HepG2 (cell line): ENCODE measurements around the gene TMUB1. TPM values are rescaled to one million over a fixed set of nuclear protein-coding genes. Genes with fewer than 3 reads are reported as not detected.

Source experiments
- ADNP ChIP-seq: sonication (generic); formaldehyde crosslinking; IDR thresholded peaks from 2 replicates; pipeline ENCODE4 v1.4.0; 2020; ENCODE audit warnings: missing genetic modification reagents
- DR1 ChIP-seq: sonication (generic); formaldehyde crosslinking; IDR thresholded peaks from 2 replicates; pipeline ENCODE4 v1.8.0; 2021; ENCODE audit warnings: mild to moderate bottlenecking, missing genetic modification reagents, inconsistent platforms
- HCFC1 ChIP-seq: fragments of 150-350 bp; IDR thresholded peaks from 2 replicates; pipeline ENCODE4 v1.6.1; 2014; ENCODE audit warnings: low read depth, low read length
- HMG20B ChIP-seq: conservative IDR thresholded peaks from 2 replicates; pipeline ENCODE4 v1.6.1; 2016; ENCODE audit warnings: missing genetic modification reagents, missing compliant biosample characterization
- HMGA1 ChIP-seq: sonication (generic); formaldehyde crosslinking; conservative IDR thresholded peaks from 2 replicates; pipeline ENCODE4 v1.4.0; 2020; ENCODE audit warnings: missing genetic modification reagents
- HMGXB4 ChIP-seq, 2 experiments: sonication (generic) in 1 of 2; formaldehyde crosslinking in 1 of 2; IDR thresholded peaks; 2 replicates each; pipeline versions ENCODE4 v1.4.0 to v1.6.1; 2018 to 2020; ENCODE audit warnings: missing genetic modification reagents in 2 of 2, borderline replicate concordance in 1 of 2, low read depth in 1 of 2, mild to moderate bottlenecking in 1 of 2, missing biosample characterization in 1 of 2
- HNF1A ChIP-seq, 2 experiments: sonication (generic) in 1 of 2; formaldehyde crosslinking in 1 of 2; IDR thresholded peaks; 2 replicates each; pipeline versions ENCODE4 v1.4.0 to v1.6.1; 2016 to 2020; ENCODE audit warnings: borderline replicate concordance in 1 of 2, low read depth in 1 of 2, mild to moderate bottlenecking in 1 of 2, missing genetic modification reagents in 1 of 2
- JDP2 ChIP-seq: sonication (generic); formaldehyde crosslinking; IDR thresholded peaks from 2 replicates; pipeline ENCODE4 v1.8.1; 2022; ENCODE audit warnings: missing genetic modification reagents, borderline replicate concordance
- MED8 ChIP-seq: sonication (generic); formaldehyde crosslinking; IDR thresholded peaks from 2 replicates; pipeline ENCODE4 v1.8.1; 2023; ENCODE audit warnings: mild to moderate bottlenecking, missing genetic modification reagents; ENCODE audit not compliant: insufficient replicate concordance
- NRL ChIP-seq: sonication (generic); formaldehyde crosslinking; IDR thresholded peaks from 2 replicates; pipeline ENCODE4 v1.5.0; 2020; ENCODE audit warnings: missing genetic modification reagents, mild to moderate bottlenecking, moderate library complexity, borderline replicate concordance
- RFXANK ChIP-seq: IDR thresholded peaks from 2 replicates; pipeline ENCODE4 v1.6.1; 2016
- SNRNP70 ChIP-seq: fragments of 200-400 bp; formaldehyde crosslinking; IDR thresholded peaks from 2 replicates; pipeline ENCODE4 v1.6.1; 2017; ENCODE audit warnings: mild to moderate bottlenecking, low read depth, low read length, moderate library complexity
- ZNF142 ChIP-seq: sonication (generic); formaldehyde crosslinking; IDR thresholded peaks from 2 replicates; pipeline ENCODE4 v1.4.0; 2020; ENCODE audit warnings: missing genetic modification reagents
- ZNF205 ChIP-seq: IDR thresholded peaks from 2 replicates; pipeline ENCODE4 v1.6.1; 2018; ENCODE audit warnings: missing biosample characterization, missing genetic modification reagents
- ZNF605 ChIP-seq: sonication (generic); formaldehyde crosslinking; IDR thresholded peaks from 2 replicates; pipeline ENCODE4 v1.8.0; 2022; ENCODE audit warnings: mild to moderate bottlenecking, missing genetic modification reagents
- ZNF781 ChIP-seq: sonication (generic); formaldehyde crosslinking; IDR thresholded peaks from 2 replicates; pipeline ENCODE4 v1.5.1; 2020; ENCODE audit warnings: borderline replicate concordance, mild to moderate bottlenecking, missing genetic modification reagents; ENCODE audit errors: not compliant biosample characterization
- polyA plus RNA-seq, 8 experiments: library from polyadenylated mRNA; depleted of rRNA in 3 of 8; stranded (reverse) in 7 of 8; unstranded in 1 of 8; fragments of >200 nt; fragmentation: Illumina TruSeq in 4 of 8; extraction: Trizol in 4 of 8; gene quantifications; 2 replicates each; pipeline versions ENCODE4 v1.2.1 to v1.2.3, GENCODE V29; 2011 to 2016; ENCODE audit warnings: low read depth in 4 of 8, missing spikeins in 1 of 8, mixed read lengths in 1 of 8; ENCODE audit not compliant: insufficient read depth in 1 of 8
- total RNA-seq, 5 experiments: library from RNA; depleted of rRNA; stranded (reverse); fragments of >200 nt; fragmentation: Illumina TruSeq; extraction: Trizol; gene quantifications; 2 replicates each; pipeline ENCODE4 v1.2.3, GENCODE V29; 2016; ENCODE audit warnings: low read depth in 1 of 5

Gene TMUB1
- total and polyA plus RNA-seq, 2 of the 13 experiments (the other 11 are each of a cell fraction or from before 2014, with no cell fraction given): 44.8 to 51.6 TPM

GRCh38 chr7:151062399-151063211 lies 20.7 kb downstream of the TMUB1 start (continued):
- TF ChIP-seq HNF1A (IDR thresholded peaks at IDR 0.05; ENCODE audit: low read depth) (peak; percentile 96), HNF1A (CRISPR knock-in tag; IDR thresholded peaks at IDR 0.05; ENCODE audit: borderline replicate concordance) (peak; percentile 98), RFXANK (CRISPR knock-in tag) (no peak), DR1 (CRISPR knock-in tag) (no peak), HMGA1 (CRISPR knock-in tag) (no peak), ADNP (CRISPR knock-in tag) (no peak), MED8 (CRISPR knock-in tag) (no peak), ZNF142 (no peak), HCFC1 (no peak), ZNF605 (CRISPR knock-in tag) (peak; percentile 73; the same call in 1 of the 2 replicates), NRL (CRISPR knock-in tag) (no peak), HMGXB4 (CRISPR knock-in tag; IDR thresholded peaks at IDR 0.05; ENCODE audit: borderline replicate concordance in 1 of 2, low read depth in 1 of 2) (peak in 1 of 2 experiments; percentile 25; a peak in 3 of 4 replicates), ZNF205 (CRISPR knock-in tag) (no peak), HMG20B (CRISPR knock-in tag) (no peak), SNRNP70 (no peak), JDP2 (CRISPR knock-in tag) (no peak), ZNF781 (CRISPR knock-in tag) (no peak)
